Measurements from ENCODE around the gene MGP. TPM values are rescaled to one million over a fixed set of nuclear protein-coding genes. Genes with fewer than 3 reads are reported as not detected.

The MGP gene
- total and polyA plus RNA-seq, 8 donors: 52.4 to 362 (median 133) TPM

DNA sequence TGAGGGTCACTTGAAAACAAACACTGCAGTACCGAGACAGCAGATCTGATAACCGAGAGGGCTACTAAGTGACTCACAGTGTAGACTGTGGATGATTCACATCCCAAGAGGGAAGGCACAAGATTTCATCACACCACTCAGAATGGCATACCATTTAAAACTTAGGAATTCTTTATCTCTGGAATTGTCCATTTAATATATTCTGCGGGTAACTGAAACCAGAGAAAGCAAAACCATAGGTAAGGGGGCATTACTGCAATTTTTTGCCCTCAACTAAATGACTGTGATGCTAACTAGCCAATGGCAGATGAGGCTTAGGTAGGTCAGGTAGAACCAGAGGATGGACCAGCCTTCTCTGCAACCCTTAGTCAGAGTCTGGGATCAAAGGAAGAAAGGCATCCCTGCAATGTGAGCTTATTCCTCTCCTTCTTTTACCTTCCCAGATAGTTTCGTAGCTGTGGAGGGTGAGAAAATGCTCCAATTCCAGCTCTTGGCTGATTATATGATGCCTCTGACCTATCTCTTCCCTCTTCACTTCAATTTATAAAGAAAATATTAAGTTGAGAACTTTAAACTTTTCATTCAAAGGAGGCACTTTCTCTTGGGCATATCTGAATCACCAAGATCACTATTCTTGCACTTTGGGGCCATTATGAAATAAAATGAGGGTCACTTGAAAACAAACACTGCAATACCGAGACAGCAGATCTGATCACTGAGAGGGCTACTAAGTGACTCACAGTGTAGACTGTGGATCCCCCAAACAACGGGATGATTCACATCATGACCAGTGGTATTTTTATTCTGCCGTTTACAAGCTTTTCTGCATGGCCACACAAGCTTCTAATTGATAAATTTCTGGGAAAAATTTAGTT, 49.1 kb downstream of the MGP start:
- no peak for DNase-seq
- H3K4me3 ChIP-seq: no peak overlapping the region
- peaks cover 0 to 9% (median 7%) of the 10 kb centered on the region in 4 donors for H3K4me1 ChIP-seq
- no peaks in the 10 kb centered on the region for H3K9me3 ChIP-seq
- intact Hi-C loops (cut with DNase I; ENCODE audit: low total_unique reads): no loop called here
- no peak overlapping the region for H3K27ac ChIP-seq
- 62 to 76% (median 71%) methylated on average over 7 of the region's 7 CpGs for WGBS, 5 donors
- TF ChIP-seq, protein P1, sequence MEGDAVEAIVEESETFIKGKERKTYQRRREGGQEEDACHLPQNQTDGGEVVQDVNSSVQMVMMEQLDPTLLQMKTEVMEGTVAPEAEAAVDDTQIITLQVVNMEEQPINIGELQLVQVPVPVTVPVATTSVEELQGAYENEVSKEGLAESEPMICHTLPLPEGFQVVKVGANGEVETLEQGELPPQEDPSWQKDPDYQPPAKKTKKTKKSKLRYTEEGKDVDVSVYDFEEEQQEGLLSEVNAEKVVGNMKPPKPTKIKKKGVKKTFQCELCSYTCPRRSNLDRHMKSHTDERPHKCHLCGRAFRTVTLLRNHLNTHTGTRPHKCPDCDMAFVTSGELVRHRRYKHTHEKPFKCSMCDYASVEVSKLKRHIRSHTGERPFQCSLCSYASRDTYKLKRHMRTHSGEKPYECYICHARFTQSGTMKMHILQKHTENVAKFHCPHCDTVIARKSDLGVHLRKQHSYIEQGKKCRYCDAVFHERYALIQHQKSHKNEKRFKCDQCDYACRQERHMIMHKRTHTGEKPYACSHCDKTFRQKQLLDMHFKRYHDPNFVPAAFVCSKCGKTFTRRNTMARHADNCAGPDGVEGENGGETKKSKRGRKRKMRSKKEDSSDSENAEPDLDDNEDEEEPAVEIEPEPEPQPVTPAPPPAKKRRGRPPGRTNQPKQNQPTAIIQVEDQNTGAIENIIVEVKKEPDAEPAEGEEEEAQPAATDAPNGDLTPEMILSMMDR (IDR thresholded peaks at IDR 0.05): no peak
- TF ChIP-seq EP300 (IDR thresholded peaks at IDR 0.05) (no peak), POLR2A (IDR thresholded peaks at IDR 0.05) (no peak), POLR2AphosphoS5 (IDR thresholded peaks at IDR 0.05) (no peak)
- H3K36me3 ChIP-seq: no peaks in the 10 kb centered on the region
- no peaks in the 10 kb centered on the region for H3K27me3 ChIP-seq

DNA sequence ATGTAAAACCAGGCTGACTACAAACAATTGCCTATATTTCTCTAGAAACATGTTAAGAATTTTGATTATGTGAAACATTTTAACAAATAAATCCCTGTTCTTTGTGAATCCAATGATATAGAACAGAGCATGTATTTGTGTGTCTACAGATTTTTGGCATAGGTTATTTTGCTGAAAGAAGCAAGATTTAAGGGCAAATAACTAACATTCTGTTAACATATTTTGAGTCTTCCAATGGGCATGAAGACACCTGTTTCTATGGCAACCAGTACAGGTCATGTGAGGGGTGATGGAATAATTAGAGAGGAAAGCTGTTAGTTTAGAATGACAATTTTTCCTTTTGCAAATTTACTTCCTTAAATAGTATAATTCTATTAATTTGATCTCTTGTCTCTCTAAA, 51.1 kb downstream of the MGP start:
- no peaks in the 10 kb centered on the region for H3K36me3 ChIP-seq
- no peak overlapping the region for H3K27ac ChIP-seq

DNA sequence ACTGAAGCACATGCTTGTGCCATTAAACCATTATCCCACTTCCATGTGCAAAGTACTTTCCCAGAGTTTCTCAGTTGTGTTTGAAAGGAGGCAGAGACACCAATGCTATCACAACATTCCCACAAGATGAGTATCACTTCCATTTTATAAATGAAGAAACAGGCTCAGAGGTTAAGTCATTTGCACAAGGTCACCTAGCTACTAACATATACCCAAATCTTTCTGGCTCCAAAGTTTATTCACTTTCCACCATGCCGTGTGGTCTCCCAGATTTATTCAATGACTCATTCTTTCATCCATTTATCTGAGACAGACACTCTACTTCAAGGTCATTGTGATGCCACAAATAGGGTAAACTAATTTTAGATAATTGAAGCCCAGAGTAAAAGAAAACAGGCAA, 51.7 kb downstream of the MGP start:
- WGBS, 5 donors: 21 to 46% (median 37%) methylated on average over 1 of the region's 1 CpG
- intact Hi-C loops (cut with DNase I; ENCODE audit: low total_unique reads): no loop called here
- no peaks in the 10 kb centered on the region for H3K9me3 ChIP-seq
- DNase-seq: no peak
- no peak overlapping the region for H3K27ac ChIP-seq
- no peaks in the 10 kb centered on the region for H3K36me3 ChIP-seq
- H3K4me3 ChIP-seq: no peak overlapping the region
- H3K4me1 ChIP-seq: no peaks in the 10 kb centered on the region
- H3K27me3 ChIP-seq: no peaks in the 10 kb centered on the region
- TF ChIP-seq POLR2A (IDR thresholded peaks at IDR 0.05): no peak
- TF ChIP-seq, protein P1 (IDR thresholded peaks at IDR 0.05): no peak

More for the DNA sequence above, 51.1 kb downstream of the MGP start:
- H3K4me3 ChIP-seq: no peak overlapping the region
- intact Hi-C loops (cut with DNase I; ENCODE audit: low total_unique reads): no loop called here
- H3K27me3 ChIP-seq: no peaks in the 10 kb centered on the region
- no peaks in the 10 kb centered on the region for H3K4me1 ChIP-seq
- TF ChIP-seq POLR2AphosphoS5 (IDR thresholded peaks at IDR 0.05) (no peak), POLR2A (IDR thresholded peaks at IDR 0.05) (no peak), EP300 (IDR thresholded peaks at IDR 0.05) (no peak)
- TF ChIP-seq, protein P1 (IDR thresholded peaks at IDR 0.05): no peak
- no peaks in the 10 kb centered on the region for H3K9me3 ChIP-seq
- no peak for DNase-seq

DNA sequence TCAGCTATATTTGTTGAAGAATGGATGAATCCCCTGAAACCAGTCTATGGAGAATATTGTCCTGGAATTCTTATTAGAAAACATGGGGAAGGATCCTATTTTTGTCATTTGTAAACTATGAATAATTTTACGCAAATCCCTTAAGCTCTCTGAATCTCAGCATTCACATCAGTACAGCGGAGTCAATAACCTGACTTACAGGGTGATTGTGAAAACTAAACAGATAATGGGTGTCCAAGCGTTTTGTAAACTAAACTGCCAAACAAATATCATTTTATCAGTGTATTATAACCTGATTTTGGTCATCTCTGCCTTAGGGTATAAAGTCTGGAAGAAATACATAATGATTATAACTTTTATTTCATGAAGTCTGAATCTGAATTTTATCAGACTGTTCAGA, 52.3 kb downstream of the MGP start:
- H3K27ac ChIP-seq: no peak overlapping the region
- intact Hi-C loops (cut with DNase I; ENCODE audit: low total_unique reads): no loop called here
- WGBS, 5 donors: 74 to 80% (median 77%) methylated on average over 3 of the region's 3 CpGs
- H3K27me3 ChIP-seq: no peaks in the 10 kb centered on the region
- H3K4me3 ChIP-seq: no peak overlapping the region
- H3K4me1 ChIP-seq: no peaks in the 10 kb centered on the region
- no peaks in the 10 kb centered on the region for H3K9me3 ChIP-seq
- no peak for DNase-seq
- H3K36me3 ChIP-seq: no peaks in the 10 kb centered on the region
- TF ChIP-seq POLR2AphosphoS5 (IDR thresholded peaks at IDR 0.05) (no peak), POLR2A (IDR thresholded peaks at IDR 0.05) (no peak), EP300 (IDR thresholded peaks at IDR 0.05) (no peak)
- TF ChIP-seq, protein P1 (IDR thresholded peaks at IDR 0.05): no peak

Other genes with a start within 250 kb of the MGP start
- gene GUCY2C, start 189.3 kb downstream of the MGP start, total RNA-seq: 10 to 100 TPM in 1 of 5 donors, 1 to 10 TPM in 1, not detected in 3; 2.6 to 31.0 TPM
- gene GUCY2C, start 189.3 kb downstream of the MGP start, polyA plus RNA-seq: under 1 TPM in 2 of 3 donors, not detected in 1; 0.05 to 0.31 TPM
- gene WBP11, start 82.4 kb downstream of the MGP start, total RNA-seq: 10 to 100 TPM in 4 of 5 donors, 1 to 10 TPM in 1; 1.4 to 65.9 (median 19.2) TPM
- 10 to 100 TPM; 12.7 to 16.0 (median 13.0) TPM for gene WBP11, start 82.4 kb downstream of the MGP start, polyA plus RNA-seq
- gene C12orf60, start 82.2 kb downstream of the MGP start, total RNA-seq: 1 to 10 TPM in 3 of 5 donors, not detected in 2; 1.0 to 3.1 (median 1.5) TPM
- 1 to 10 TPM; 1.1 to 2.4 (median 1.4) TPM for gene C12orf60, start 82.2 kb downstream of the MGP start, polyA plus RNA-seq
- 1 to 10 TPM in 1 of 5 donors, not detected in 4; 2.4 TPM for gene SMCO3, start 71.7 kb downstream of the MGP start, total RNA-seq
- not detected for gene SMCO3, start 71.7 kb downstream of the MGP start, polyA plus RNA-seq
- gene ART4, start 42.3 kb downstream of the MGP start, total RNA-seq: 1 to 10 TPM in 1 of 5 donors, under 1 TPM in 1, not detected in 3; 0.72 to 2.0 TPM
- gene ART4, start 42.3 kb downstream of the MGP start, polyA plus RNA-seq: 1 to 10 TPM in 1 of 3 donors, under 1 TPM in 1, not detected in 1; 0.03 to 1.7 TPM
- 10 to 100 TPM in 1 of 5 donors, 1 to 10 TPM in 3, not detected in 1; 1.1 to 12.3 (median 1.3) TPM for gene ERP27, start 52.7 kb upstream of the MGP start, total RNA-seq
- 1 to 10 TPM; 1.1 to 3.5 (median 1.5) TPM for gene ERP27, start 52.7 kb upstream of the MGP start, polyA plus RNA-seq
- 10 to 100 TPM; 13.4 to 74.2 (median 47.0) TPM for gene ARHGDIB, start 75.7 kb upstream of the MGP start, total RNA-seq
- 100 to 1,000 TPM in 1 of 3 donors, 10 to 100 TPM in 2; 82.2 to 127 (median 95.2) TPM for gene ARHGDIB, start 75.7 kb upstream of the MGP start, polyA plus RNA-seq
- gene PDE6H, start 87.2 kb upstream of the MGP start, total RNA-seq: not detected
- not detected for gene PDE6H, start 87.2 kb upstream of the MGP start, polyA plus RNA-seq